CD14-positive monocyte (primary cell): ENCODE measurements around the gene CD180. TPM values are rescaled to one million over a fixed set of nuclear protein-coding genes. Genes with fewer than 3 reads are reported as not detected.
"Not testable (repeated sequence)": the region's sequence is repeated elsewhere in the genome, so short reads cannot be mapped to it uniquely, and the experiment has no call there.

Experiments
- DNase-seq, 3 donors: peaks; one replicate each; pipeline ENCODE4 v3.0.0-alpha.2; 2011 to 2022
- H2AFZ ChIP-seq: 2 replicates; pipeline ENCODE4 v1.6.0; 2012; ENCODE audit warnings: mild to moderate bottlenecking, low read depth, low read length, inconsistent platforms; ENCODE audit not compliant: insufficient read depth, poor library complexity, severe bottlenecking
- H3K27ac ChIP-seq, 2 donors: 1 replicate in 1 of 2; 2 replicates in 1 of 2; pipeline ENCODE4 v1.5.1; 2012 to 2013; ENCODE audit warnings: low read length in 2 of 2, control low read depth in 1 of 2, inconsistent platforms in 1 of 2, low read depth in 1 of 2, mild to moderate bottlenecking in 1 of 2
- H3K27me3 ChIP-seq, 2 donors: one replicate each; pipeline versions ENCODE4 v1.6.0 to v1.6.1; 2011 to 2013; ENCODE audit warnings: low read length in 2 of 2; ENCODE audit not compliant: control insufficient read depth in 2 of 2, insufficient read depth in 2 of 2
- H3K36me3 ChIP-seq, 2 donors: replicated peaks in 1 of 2; 1 replicate in 1 of 2; 2 replicates in 1 of 2; pipeline versions ENCODE4 v1.5.1 to v1.6.1; 2012 to 2013; ENCODE audit warnings: low read length in 2 of 2, control low read depth in 1 of 2, inconsistent platforms in 1 of 2, mild to moderate bottlenecking in 1 of 2; ENCODE audit not compliant: insufficient read depth in 2 of 2, control insufficient read depth in 1 of 2
- H3K4me1 ChIP-seq, 2 donors: 1 replicate in 1 of 2; 2 replicates in 1 of 2; pipeline versions ENCODE4 v1.5.1 to v1.6.1; 2012 to 2013; ENCODE audit warnings: low read length in 2 of 2, control low read depth in 1 of 2, inconsistent platforms in 1 of 2, mild to moderate bottlenecking in 1 of 2, moderate library complexity in 1 of 2; ENCODE audit not compliant: insufficient read depth in 2 of 2, control insufficient read depth in 1 of 2
- H3K4me2 ChIP-seq: replicated peaks from 2 replicates; pipeline ENCODE3; 2012; ENCODE audit warnings: low read length, moderate library complexity, mild to moderate bottlenecking; ENCODE audit not compliant: poor library complexity, severe bottlenecking; ENCODE audit errors: extremely low read depth
- H3K4me3 ChIP-seq, 3 experiments: fragments of 200-600 bp in 1 of 3; sonication (generic) in 1 of 3; replicated peaks in 1 of 3; 1 replicate in 2 of 3; 2 replicates in 1 of 3; pipeline ENCODE4 v1.5.1; 2011 to 2013; ENCODE audit warnings: low read length in 3 of 3, mild to moderate bottlenecking in 3 of 3, control low read depth in 2 of 3, low read depth in 2 of 3, inconsistent platforms in 1 of 3, moderate library complexity in 1 of 3
- H3K79me2 ChIP-seq: 2 replicates; pipeline ENCODE4 v1.6.0; 2012; ENCODE audit warnings: mild to moderate bottlenecking, control low read depth, inconsistent platforms, low read length, moderate library complexity; ENCODE audit not compliant: insufficient read depth
- H3K9ac ChIP-seq: 2 replicates; pipeline ENCODE4 v1.6.0; 2017; ENCODE audit warnings: low read length, mild to moderate bottlenecking; ENCODE audit not compliant: insufficient read depth, poor library complexity, severe bottlenecking
- H3K9me3 ChIP-seq, 2 donors: replicated peaks in 1 of 2; 1 replicate in 1 of 2; 2 replicates in 1 of 2; pipeline versions ENCODE4 v1.5.1 to v1.6.1; 2012 to 2013; ENCODE audit warnings: low read length in 2 of 2, control low read depth in 1 of 2; ENCODE audit not compliant: control insufficient read depth in 1 of 2, insufficient read depth in 1 of 2
- H4K20me1 ChIP-seq: 2 replicates; pipeline ENCODE4 v1.6.0; 2012; ENCODE audit warnings: mild to moderate bottlenecking, low read length, control low read depth, moderate library complexity; ENCODE audit not compliant: insufficient read depth
- H3K27ac Mint-ChIP-seq, 7 donors: one replicate each; pipeline ENCODE4 v1.8.0; 2020; ENCODE audit warnings: mild to moderate bottlenecking in 7 of 7, mixed read lengths in 7 of 7, moderate library complexity in 6 of 7, inconsistent platforms in 2 of 7
- H3K27me3 Mint-ChIP-seq, 3 donors: one replicate each; pipeline ENCODE4 v1.8.0; 2021 to 2022; ENCODE audit warnings: low read depth in 3 of 3, mild to moderate bottlenecking in 3 of 3, mixed read lengths in 3 of 3, moderate library complexity in 3 of 3, inconsistent platforms in 1 of 3
- H3K36me3 Mint-ChIP-seq, 2 donors: one replicate each; pipeline ENCODE4 v1.8.0; 2020; ENCODE audit warnings: mixed read lengths in 2 of 2, inconsistent platforms in 1 of 2, mild to moderate bottlenecking in 1 of 2
- H3K4me1 Mint-ChIP-seq: one replicate; pipeline ENCODE4 v1.8.0; 2020; ENCODE audit warnings: mild to moderate bottlenecking, mixed read lengths
- H3K4me3 Mint-ChIP-seq, 2 donors: one replicate each; pipeline ENCODE4 v1.8.0; 2020; ENCODE audit warnings: mild to moderate bottlenecking in 2 of 2, mixed read lengths in 2 of 2, moderate library complexity in 1 of 2
- H3K9me3 Mint-ChIP-seq, 7 donors: one replicate each; pipeline ENCODE4 v1.8.0; 2020 to 2022; ENCODE audit warnings: mixed read lengths in 7 of 7, mild to moderate bottlenecking in 6 of 7, moderate library complexity in 6 of 7, inconsistent platforms in 2 of 7
- CTCF ChIP-seq: fragments of 200-600 bp; IDR thresholded peaks from one replicate; pipeline ENCODE4 v1.8.0; 2022; ENCODE audit warnings: antibody characterized with exemption, mild to moderate bottlenecking
- WGBS: methylation state at CpG from one replicate; pipeline ENCODE4 v1.1.5; 2013; ENCODE audit warnings: missing lambda C conversion rate; ENCODE audit not compliant: insufficient coverage; 5-methylcytosine and 5-hydroxymethylcytosine counted together
- intact Hi-C, 2 donors: fragments of 100-400 bp; cut with micrococcal nuclease; formaldehyde crosslinking; loops; one replicate each; pipeline versions ENCODE4 v1.15.0 to v1.15.1; 2023
- polyA plus RNA-seq, 3 donors: library from polyadenylated mRNA; depleted of rRNA in 1 of 3; unstranded in 2 of 3; stranded (reverse) in 1 of 3; fragments of 300-500 nt in 2 of 3; fragments of >200 nt in 1 of 3; fragmentation: Illumina TruSeq in 2 of 3; gene quantifications; 1 replicate in 2 of 3; 2 replicates in 1 of 3; pipeline ENCODE4 v1.2.3, GENCODE V29; 2012 to 2021

Gene CD180
- polyA plus RNA-seq, 3 donors = 6.1 to 22.0 (median 11.7) TPM

- peaks cover 0 to 8% (median 1%) of the 10 kb centered on the region in 3 donors for H3K27me3 Mint-ChIP-seq
- no peak overlapping the region for H3K4me3 ChIP-seq
- H3K4me1 ChIP-seq = peaks cover 20 to 21% of the 10 kb centered on the region in 2 donors
- no peaks in the 10 kb centered on the region for H3K27me3 ChIP-seq
- H3K36me3 ChIP-seq = peaks cover 6 to 13% of the 10 kb centered on the region in 2 donors
- no peak overlapping the region for H3K9ac ChIP-seq
- TF ChIP-seq CTCF = no peak
- peaks cover 24 to 59% of the 10 kb centered on the region in 2 donors for H3K36me3 Mint-ChIP-seq
- peak; percentile 72 to 76 (median 75) for DNase-seq
- H3K79me2 ChIP-seq = peaks cover 18% of the 10 kb centered on the region
- H3K9me3 ChIP-seq = peaks cover 36 to 43% of the 10 kb centered on the region in 2 donors
- H3K4me1 Mint-ChIP-seq = peaks cover 26% of the 10 kb centered on the region
- intact Hi-C loops = no loop called here
- no peaks in the 10 kb centered on the region for H4K20me1 ChIP-seq
- peak overlapping the region in 1 of 2 donors; percentile 76 for H3K27ac ChIP-seq
- peak overlapping the region in 6 of 7 donors; percentile 79 to 95 (median 87) for H3K27ac Mint-ChIP-seq
- no peak overlapping the region for H3K4me3 Mint-ChIP-seq
- peaks cover 21 to 52% (median 40%) of the 10 kb centered on the region in 7 donors for H3K9me3 Mint-ChIP-seq
- H2AFZ ChIP-seq = no peak overlapping the region
- no peak overlapping the region for H3K4me2 ChIP-seq
Observed at GRCh38 chr5:67176936-67177335, 19.7 kb downstream of the CD180 start.

GRCh38 chr5:67173959-67174358 is 22.6 kb downstream of the CD180 start:
- no peaks in the 10 kb centered on the region for H3K36me3 ChIP-seq
- Mint-ChIP-seq H3K4me3 (no peak overlapping the region), H3K9me3 (peaks cover 16 to 37% (median 26%) of the 10 kb centered on the region in 7 donors), H3K4me1 (peaks cover 12% of the 10 kb centered on the region), H3K27ac (no peak overlapping the region), H3K27me3 (peaks cover 0 to 8% (median 1%) of the 10 kb centered on the region in 3 donors), H3K36me3 (peaks cover 9 to 31% of the 10 kb centered on the region in 2 donors)
- WGBS = 88% methylated on average over 1 of the region's 1 CpG
- no peak overlapping the region for H3K27ac ChIP-seq
- no peak overlapping the region for H3K4me3 ChIP-seq
- peaks cover 27 to 31% of the 10 kb centered on the region in 2 donors for H3K4me1 ChIP-seq
- H4K20me1 ChIP-seq = no peaks in the 10 kb centered on the region
- intact Hi-C loops = no loop called here
- H3K9ac ChIP-seq = no peak overlapping the region
- H2AFZ ChIP-seq = no peak overlapping the region
- no peak overlapping the region for H3K4me2 ChIP-seq
- H3K9me3 ChIP-seq = peaks cover 25 to 27% of the 10 kb centered on the region in 2 donors
- DNase-seq = no peak
- H3K27me3 ChIP-seq = no peaks in the 10 kb centered on the region
- no peak for TF ChIP-seq CTCF
- H3K79me2 ChIP-seq = no peaks in the 10 kb centered on the region

- H3K4me1 Mint-ChIP-seq, H3K36me3 ChIP-seq, H3K27me3 Mint-ChIP-seq, H2AFZ ChIP-seq, H3K27me3 ChIP-seq, H4K20me1 ChIP-seq, DNase-seq, H3K4me3 ChIP-seq, H3K4me2 ChIP-seq, intact Hi-C loops, H3K27ac Mint-ChIP-seq, H3K9ac ChIP-seq, H3K4me3 Mint-ChIP-seq, H3K79me2 ChIP-seq, H3K27ac ChIP-seq: not testable (repeated sequence)
- Mint-ChIP-seq H3K36me3 (peaks cover 7 to 25% of the 10 kb centered on the region in 2 donors), H3K9me3 (peaks cover 14 to 31% (median 21%) of the 10 kb centered on the region in 7 donors)
- WGBS = no CpG with 5 or more reads among the region's 2 CpGs
- Histone ChIP-seq H3K9me3 (peaks cover 19 to 22% of the 10 kb centered on the region in 2 donors), H3K4me1 (peaks cover 24 to 25% of the 10 kb centered on the region in 2 donors)
Observed at GRCh38 chr5:67173351-67173750, 23.2 kb downstream of the CD180 start.
